ENCODE measurements around the gene WWOX.

The WWOX gene

DNA sequence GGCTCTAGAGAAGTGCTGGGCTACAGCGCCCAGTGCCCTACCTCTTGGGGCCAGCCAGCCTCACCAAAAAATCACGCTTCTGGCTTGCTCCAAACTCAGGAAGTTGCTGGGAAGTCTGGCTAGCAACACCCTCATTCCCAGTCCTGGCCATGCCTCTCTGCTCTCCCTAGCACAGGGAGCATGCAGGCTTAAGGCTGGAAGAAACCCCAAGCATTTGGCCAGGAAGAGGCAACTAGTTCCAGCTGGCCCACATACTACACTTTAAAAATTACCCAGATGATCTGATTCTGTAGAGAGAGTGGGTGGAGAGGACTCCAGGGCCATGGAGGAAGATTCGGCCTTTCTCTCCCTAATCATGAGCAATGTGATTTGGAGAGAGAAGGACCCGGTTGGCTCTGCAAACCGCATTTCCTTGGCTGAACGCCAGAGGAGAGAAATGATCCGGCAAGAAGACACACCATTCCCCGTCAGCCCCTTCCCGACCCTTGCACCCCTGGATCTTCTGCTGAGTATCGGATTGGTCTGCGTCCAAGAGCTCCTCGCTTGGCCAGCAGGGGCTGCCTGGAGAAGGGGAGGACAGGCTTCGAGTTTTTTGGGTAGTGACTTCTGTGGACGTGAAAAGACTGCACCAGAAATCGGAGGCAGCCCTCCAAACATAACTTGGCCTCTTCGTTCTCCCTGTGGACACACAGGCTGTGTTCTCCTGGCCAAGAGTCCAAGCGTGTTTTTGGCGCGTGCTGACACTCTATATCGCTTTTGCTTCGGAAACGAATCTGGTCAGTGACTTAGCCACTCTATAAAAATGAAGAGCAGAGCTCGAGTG, 406.3 kb downstream of the WWOX start:
- intact Hi-C loops (cut with DNase I; ENCODE audit: low total_unique reads): loop anchor here (10.0 kb wide), 1 partner anchor 259 kb away; no protein-coding TSS in a partner anchor
- TF ChIP-seq, protein P1, sequence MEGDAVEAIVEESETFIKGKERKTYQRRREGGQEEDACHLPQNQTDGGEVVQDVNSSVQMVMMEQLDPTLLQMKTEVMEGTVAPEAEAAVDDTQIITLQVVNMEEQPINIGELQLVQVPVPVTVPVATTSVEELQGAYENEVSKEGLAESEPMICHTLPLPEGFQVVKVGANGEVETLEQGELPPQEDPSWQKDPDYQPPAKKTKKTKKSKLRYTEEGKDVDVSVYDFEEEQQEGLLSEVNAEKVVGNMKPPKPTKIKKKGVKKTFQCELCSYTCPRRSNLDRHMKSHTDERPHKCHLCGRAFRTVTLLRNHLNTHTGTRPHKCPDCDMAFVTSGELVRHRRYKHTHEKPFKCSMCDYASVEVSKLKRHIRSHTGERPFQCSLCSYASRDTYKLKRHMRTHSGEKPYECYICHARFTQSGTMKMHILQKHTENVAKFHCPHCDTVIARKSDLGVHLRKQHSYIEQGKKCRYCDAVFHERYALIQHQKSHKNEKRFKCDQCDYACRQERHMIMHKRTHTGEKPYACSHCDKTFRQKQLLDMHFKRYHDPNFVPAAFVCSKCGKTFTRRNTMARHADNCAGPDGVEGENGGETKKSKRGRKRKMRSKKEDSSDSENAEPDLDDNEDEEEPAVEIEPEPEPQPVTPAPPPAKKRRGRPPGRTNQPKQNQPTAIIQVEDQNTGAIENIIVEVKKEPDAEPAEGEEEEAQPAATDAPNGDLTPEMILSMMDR (IDR thresholded peaks at IDR 0.05): peak; percentile 22 to 32
- Histone ChIP-seq H3K27ac (peak overlapping the region; percentile 17 to 55), H3K4me3 (peak overlapping the region; percentile 33 to 48), H3K4me1 (peaks cover 0 to 28% (median 18%) of the 10 kb centered on the region in 4 donors), H3K36me3 (no peaks in the 10 kb centered on the region), H3K27me3 (no peaks in the 10 kb centered on the region), H3K9me3 (no peaks in the 10 kb centered on the region)
- peak; percentile 63 to 83 for DNase-seq

DNA sequence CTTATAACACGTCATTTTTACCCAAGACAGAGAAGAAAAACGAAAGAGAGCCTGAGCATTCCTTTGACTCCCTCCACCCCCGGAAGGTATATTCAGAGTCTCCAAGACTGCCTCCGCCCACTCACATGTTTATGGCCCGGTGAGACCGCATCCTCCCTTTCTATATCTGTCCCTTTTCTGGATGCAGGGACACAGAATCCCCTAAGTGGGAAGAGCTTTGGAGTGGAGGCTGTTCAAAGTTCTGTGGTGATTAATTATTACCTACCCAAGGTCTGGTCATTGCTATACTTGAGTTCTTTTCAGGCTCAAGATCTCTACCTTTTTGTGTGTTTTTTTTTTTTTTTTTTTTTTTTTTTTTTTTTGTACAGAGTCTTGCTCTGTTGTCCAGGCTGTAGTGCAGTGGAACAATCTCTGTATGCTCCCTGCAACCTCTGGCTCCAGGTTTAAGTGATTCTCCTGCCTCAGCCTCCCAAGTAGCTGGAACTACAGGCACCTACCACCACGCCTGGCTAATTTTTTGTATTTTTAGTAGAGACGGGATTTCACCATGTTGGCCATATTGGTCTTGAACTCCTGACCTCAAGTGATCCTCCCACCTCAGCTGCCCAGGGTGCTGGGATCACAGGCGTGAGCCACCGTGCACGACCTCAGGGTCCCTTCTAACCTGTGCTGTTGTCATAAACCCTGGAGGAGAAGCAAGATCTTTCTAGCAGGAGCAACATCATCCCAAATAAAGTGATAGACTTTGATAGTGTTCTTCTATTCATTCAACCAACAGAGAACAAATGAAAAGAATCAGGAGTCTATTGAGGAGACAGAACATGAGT, 407.1 kb downstream of the WWOX start:
- Histone ChIP-seq H3K36me3 (no peaks in the 10 kb centered on the region), H3K4me1 (peaks cover 0 to 28% (median 18%) of the 10 kb centered on the region in 4 donors), H3K27ac (peak overlapping the region; percentile 17 to 55), H3K4me3 (peak overlapping the region; percentile 33 to 48), H3K9me3 (no peaks in the 10 kb centered on the region), H3K27me3 (no peaks in the 10 kb centered on the region)
- intact Hi-C loops (cut with DNase I; ENCODE audit: low total_unique reads): loop anchor here (10.0 kb wide), 1 partner anchor 258 kb away; no protein-coding TSS in a partner anchor
- TF ChIP-seq, protein P1 (IDR thresholded peaks at IDR 0.05): no peak
- DNase-seq: no peak

DNA sequence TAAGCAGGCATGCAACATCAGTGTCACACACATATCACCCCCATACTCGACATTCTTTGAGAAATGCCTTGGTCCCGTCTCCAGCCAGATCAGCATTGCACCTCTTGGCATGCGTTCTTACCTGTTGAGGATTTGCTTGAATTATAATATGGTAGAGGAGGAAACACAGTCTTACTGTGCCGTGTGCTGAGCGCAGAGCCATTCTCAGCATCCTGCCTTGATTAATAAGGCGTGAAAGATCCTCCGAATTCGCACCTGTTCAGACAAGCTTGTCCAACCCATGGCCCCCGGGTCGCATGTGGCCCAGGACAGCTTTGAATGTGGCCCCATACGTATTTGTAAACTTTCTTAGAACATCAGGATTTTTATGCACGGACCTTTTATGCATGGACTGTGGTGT, 408.1 kb downstream of the WWOX start:
- no peaks in the 10 kb centered on the region for H3K27me3 ChIP-seq
- intact Hi-C loops (cut with DNase I; ENCODE audit: low total_unique reads): loop anchor here (10.0 kb wide), 1 partner anchor 257 kb away; no protein-coding TSS in a partner anchor

DNA sequence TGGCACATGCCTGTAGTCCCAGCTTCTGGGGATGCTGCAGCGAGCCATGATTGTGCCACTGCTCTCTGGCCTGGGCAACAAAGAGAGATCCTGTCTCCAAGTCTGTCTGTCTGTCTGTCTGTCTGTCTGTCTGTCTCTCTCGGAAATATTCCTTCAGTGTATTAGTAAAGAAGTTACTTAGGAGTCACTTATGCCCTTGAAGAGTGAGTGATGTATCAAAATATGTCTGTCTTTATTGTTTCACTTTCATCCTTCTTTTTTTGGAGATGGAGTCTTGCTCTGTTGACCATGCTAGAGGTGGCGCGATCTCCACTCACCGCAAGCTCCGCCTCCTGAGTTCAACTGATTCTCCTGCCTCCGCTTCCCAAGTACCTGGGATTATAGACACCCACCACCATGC, 410.5 kb downstream of the WWOX start:
- no peak overlapping the region for H3K27ac ChIP-seq
- H3K9me3 ChIP-seq: no peaks in the 10 kb centered on the region
- no peaks in the 10 kb centered on the region for H3K27me3 ChIP-seq
- intact Hi-C loops (cut with DNase I; ENCODE audit: low total_unique reads): loop anchor here (10.0 kb wide), 1 partner anchor 255 kb away; no protein-coding TSS in a partner anchor
- DNase-seq: no peak
- TF ChIP-seq, protein P1 (IDR thresholded peaks at IDR 0.05): no peak
- no peaks in the 10 kb centered on the region for H3K36me3 ChIP-seq
- H3K4me3 ChIP-seq: no peak overlapping the region
- H3K4me1 ChIP-seq: peaks cover 0 to 20% (median 9%) of the 10 kb centered on the region in 4 donors

More for the DNA sequence above, 408.1 kb downstream of the WWOX start:
- H3K4me1 ChIP-seq: peaks cover 0 to 28% (median 18%) of the 10 kb centered on the region in 4 donors
- H3K36me3 ChIP-seq: no peaks in the 10 kb centered on the region
- H3K9me3 ChIP-seq: no peaks in the 10 kb centered on the region
- H3K4me3 ChIP-seq: no peak overlapping the region
- no peak for DNase-seq
- TF ChIP-seq, protein P1 (IDR thresholded peaks at IDR 0.05): no peak
- no peak overlapping the region for H3K27ac ChIP-seq

DNA sequence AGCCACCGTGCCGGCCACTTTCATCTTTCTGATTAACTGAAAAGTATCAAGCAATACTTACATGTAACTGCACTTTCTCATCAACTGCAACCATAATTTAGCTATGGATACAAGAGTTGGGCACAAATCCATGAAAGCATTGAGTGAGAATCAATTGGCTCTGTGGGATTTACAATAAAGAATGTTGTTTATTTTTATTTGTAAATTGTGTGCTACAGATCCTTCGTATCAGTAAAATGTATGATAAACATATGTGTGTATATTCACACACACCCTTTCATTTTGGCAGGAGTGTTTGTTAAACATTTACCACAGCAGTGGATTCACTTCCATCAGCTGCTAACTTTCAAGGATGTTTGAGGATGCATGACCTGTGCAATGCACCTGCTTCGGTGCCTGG, 411.0 kb downstream of the WWOX start:
- H3K4me3 ChIP-seq: no peak overlapping the region
- DNase-seq: no peak
- TF ChIP-seq, protein P1 (IDR thresholded peaks at IDR 0.05): no peak
- intact Hi-C loops (cut with DNase I; ENCODE audit: low total_unique reads): no loop called here
- H3K9me3 ChIP-seq: no peaks in the 10 kb centered on the region
- no peaks in the 10 kb centered on the region for H3K36me3 ChIP-seq
- peaks cover 0 to 15% (median 4%) of the 10 kb centered on the region in 4 donors for H3K4me1 ChIP-seq
- H3K27me3 ChIP-seq: no peaks in the 10 kb centered on the region
- no peak overlapping the region for H3K27ac ChIP-seq

Measured in tibial artery (tissue), 4 donors.